Transverse colon (tissue), 4 donors: ENCODE measurements around the gene SF1. TPM values are rescaled to one million over a fixed set of nuclear protein-coding genes. Genes with fewer than 3 reads are reported as not detected.
A peak's percentile ranks its signal among the peaks of the same experiment; 100 is the strongest.

Source experiments
- DNase-seq: peaks from one replicate; pipeline ENCODE4 v3.0.0-alpha.2; 2019
- H3K27ac ChIP-seq, 4 donors: fragments of 200-600 bp; sonication (generic); 2 replicates each; pipeline ENCODE4 v1.5.1; 2016 to 2018; ENCODE audit warnings: inconsistent platforms in 4 of 4
- H3K27me3 ChIP-seq: fragments of 200-600 bp; sonication (generic); 2 replicates; pipeline ENCODE4 v1.5.1; 2017; ENCODE audit warnings: inconsistent platforms
- H3K36me3 ChIP-seq, 4 donors: fragments of 200-600 bp; sonication (generic); 2 replicates each; pipeline ENCODE4 v1.5.1; 2017 to 2019; ENCODE audit warnings: inconsistent platforms in 4 of 4
- H3K4me1 ChIP-seq, 4 donors: fragments of 200-600 bp; sonication (generic); 2 replicates each; pipeline ENCODE4 v1.5.1; 2017 to 2020; ENCODE audit warnings: inconsistent platforms in 4 of 4
- H3K4me3 ChIP-seq, 4 donors: fragments of 200-600 bp; sonication (generic); 1 replicate in 1 of 4; 2 replicates in 3 of 4; pipeline versions ENCODE4 v1.5.1 to v1.6.1; 2017 to 2019; ENCODE audit warnings: inconsistent platforms in 4 of 4
- H3K9me3 ChIP-seq, 2 donors: fragments of 200-600 bp; sonication (generic); 2 replicates each; pipeline ENCODE4 v1.5.1; 2017 to 2019; ENCODE audit warnings: inconsistent platforms in 2 of 2
- EP300 ChIP-seq: sonication (generic); formaldehyde crosslinking; IDR thresholded peaks from one replicate; pipeline ENCODE4 v1.6.1; 2017; ENCODE audit warnings: antibody characterized with exemption, low read depth
- POLR2A ChIP-seq: fragments of 450-650 bp; IDR thresholded peaks from one replicate; pipeline ENCODE4 v1.6.1; 2016; ENCODE audit warnings: antibody characterized with exemption, mild to moderate bottlenecking, moderate library complexity
- POLR2AphosphoS5 ChIP-seq, 3 donors: sonication (generic); formaldehyde crosslinking; IDR thresholded peaks; one replicate each; pipeline ENCODE4 v1.6.1; 2016; ENCODE audit warnings: antibody characterized with exemption in 3 of 3
- WGBS, 2 donors: methylation state at CpG; one replicate each; pipeline ENCODE4 v1.1.5; 2018; ENCODE audit warnings: low coverage in 1 of 2; 5-methylcytosine and 5-hydroxymethylcytosine counted together
- in situ Hi-C, 4 donors: fragments of 200-750 bp; cut with MboI; loops; one replicate each; pipeline versions ENCODE4 v1.15.0 to v1.15.1; 2017; ENCODE audit warnings: low sequenced_read_pairs in 3 of 4, low pct_ligation_motif_present in 1 of 4, low pct_unique_long_range_greater_than_20kb in 1 of 4
- intact Hi-C: fragments of 100-400 bp; cut with DNase I; formaldehyde crosslinking; loops from one replicate; pipeline ENCODE4 v1.15.1; 2023; ENCODE audit warnings: low total_unique reads
- total RNA-seq, 4 donors: library from RNA; depleted of rRNA; stranded (reverse); fragments of >200 nt; gene quantifications; one replicate each; pipeline ENCODE4 v1.1.0, GENCODE V29; 2016
- TF ChIP-seq, protein P1 (sequence below), 5 experiments: fragments of 200-600 bp in 3 of 5; fragments of 450-650 bp in 2 of 5; sonication (generic) in 3 of 5; IDR thresholded peaks; 1 replicate in 2 of 5; 2 replicates in 3 of 5; pipeline ENCODE4 v1.5.1; 2016 to 2017; ENCODE audit warnings: antibody characterized with exemption in 5 of 5, inconsistent platforms in 3 of 5, mild to moderate bottlenecking in 2 of 5, moderate library complexity in 1 of 5

The SF1 gene
- total RNA-seq, 4 donors from 2014 or later = 196 to 458 (median 377) TPM

DNA sequence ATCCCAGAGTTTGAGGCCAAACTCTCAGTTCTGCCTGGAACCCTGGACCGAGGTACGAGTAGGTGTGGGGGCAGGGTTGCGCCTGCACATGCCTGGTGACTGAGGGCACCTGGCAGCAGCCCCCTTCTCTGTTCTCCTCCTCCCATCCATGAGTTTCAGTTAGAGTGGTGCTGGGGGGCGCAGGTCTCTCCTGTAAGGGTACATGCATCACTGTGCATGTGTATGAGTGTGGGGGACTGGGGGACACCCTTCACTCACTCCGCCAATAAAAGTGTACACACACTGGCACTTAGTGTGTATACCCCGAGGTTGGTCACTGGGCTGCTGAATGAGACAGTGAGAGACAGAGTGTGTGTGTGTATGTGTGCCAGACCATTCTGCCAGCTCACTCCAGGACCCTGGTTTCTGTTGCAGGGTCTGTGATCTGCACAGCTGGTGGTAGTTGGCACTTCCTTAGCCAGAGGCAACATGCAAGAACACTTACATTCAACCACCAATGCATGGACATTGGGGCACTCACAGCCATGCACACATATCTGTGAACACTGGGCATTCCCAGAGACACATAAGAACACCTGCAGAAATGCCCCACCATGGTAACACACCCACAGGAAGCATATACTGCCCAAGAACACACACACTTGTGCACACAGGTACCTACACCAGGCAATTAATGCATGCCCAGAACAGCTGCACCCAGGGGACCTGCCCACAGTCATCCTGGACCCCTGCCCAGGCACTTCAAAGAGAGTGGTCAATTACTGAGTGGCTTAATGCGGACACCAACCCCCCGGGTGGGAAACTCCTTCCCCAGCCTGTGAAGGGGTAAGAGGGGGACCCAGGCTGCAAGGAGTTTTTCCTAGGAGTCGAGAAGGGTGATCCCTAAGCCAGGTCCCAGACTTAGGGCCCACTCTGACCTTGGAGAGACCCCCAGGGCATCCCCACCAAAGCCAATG, 54.2 kb downstream of the SF1 start:
- Histone ChIP-seq H3K27me3 (peaks cover 29% of the 10 kb centered on the region), H3K36me3 (no peaks in the 10 kb centered on the region), H3K9me3 (no peaks in the 10 kb centered on the region), H3K4me1 (peaks cover 0 to 7% (median 2%) of the 10 kb centered on the region in 4 donors), H3K4me3 (no peak overlapping the region), H3K27ac (no peak overlapping the region)
- 50% methylated on average over 9 of the region's 9 CpGs; no CpG with 5 or more reads in 1 of the 2 donors for WGBS, 2 donors
- DNase-seq = no peak
- TF ChIP-seq EP300 (no peak), POLR2AphosphoS5 (IDR thresholded peaks at IDR 0.05) (no peak), POLR2A (no peak)
- TF ChIP-seq, protein P1, sequence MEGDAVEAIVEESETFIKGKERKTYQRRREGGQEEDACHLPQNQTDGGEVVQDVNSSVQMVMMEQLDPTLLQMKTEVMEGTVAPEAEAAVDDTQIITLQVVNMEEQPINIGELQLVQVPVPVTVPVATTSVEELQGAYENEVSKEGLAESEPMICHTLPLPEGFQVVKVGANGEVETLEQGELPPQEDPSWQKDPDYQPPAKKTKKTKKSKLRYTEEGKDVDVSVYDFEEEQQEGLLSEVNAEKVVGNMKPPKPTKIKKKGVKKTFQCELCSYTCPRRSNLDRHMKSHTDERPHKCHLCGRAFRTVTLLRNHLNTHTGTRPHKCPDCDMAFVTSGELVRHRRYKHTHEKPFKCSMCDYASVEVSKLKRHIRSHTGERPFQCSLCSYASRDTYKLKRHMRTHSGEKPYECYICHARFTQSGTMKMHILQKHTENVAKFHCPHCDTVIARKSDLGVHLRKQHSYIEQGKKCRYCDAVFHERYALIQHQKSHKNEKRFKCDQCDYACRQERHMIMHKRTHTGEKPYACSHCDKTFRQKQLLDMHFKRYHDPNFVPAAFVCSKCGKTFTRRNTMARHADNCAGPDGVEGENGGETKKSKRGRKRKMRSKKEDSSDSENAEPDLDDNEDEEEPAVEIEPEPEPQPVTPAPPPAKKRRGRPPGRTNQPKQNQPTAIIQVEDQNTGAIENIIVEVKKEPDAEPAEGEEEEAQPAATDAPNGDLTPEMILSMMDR (IDR thresholded peaks at IDR 0.05) = no peak
- in situ Hi-C loops (no loop called here), intact Hi-C loops (no loop called here)

DNA sequence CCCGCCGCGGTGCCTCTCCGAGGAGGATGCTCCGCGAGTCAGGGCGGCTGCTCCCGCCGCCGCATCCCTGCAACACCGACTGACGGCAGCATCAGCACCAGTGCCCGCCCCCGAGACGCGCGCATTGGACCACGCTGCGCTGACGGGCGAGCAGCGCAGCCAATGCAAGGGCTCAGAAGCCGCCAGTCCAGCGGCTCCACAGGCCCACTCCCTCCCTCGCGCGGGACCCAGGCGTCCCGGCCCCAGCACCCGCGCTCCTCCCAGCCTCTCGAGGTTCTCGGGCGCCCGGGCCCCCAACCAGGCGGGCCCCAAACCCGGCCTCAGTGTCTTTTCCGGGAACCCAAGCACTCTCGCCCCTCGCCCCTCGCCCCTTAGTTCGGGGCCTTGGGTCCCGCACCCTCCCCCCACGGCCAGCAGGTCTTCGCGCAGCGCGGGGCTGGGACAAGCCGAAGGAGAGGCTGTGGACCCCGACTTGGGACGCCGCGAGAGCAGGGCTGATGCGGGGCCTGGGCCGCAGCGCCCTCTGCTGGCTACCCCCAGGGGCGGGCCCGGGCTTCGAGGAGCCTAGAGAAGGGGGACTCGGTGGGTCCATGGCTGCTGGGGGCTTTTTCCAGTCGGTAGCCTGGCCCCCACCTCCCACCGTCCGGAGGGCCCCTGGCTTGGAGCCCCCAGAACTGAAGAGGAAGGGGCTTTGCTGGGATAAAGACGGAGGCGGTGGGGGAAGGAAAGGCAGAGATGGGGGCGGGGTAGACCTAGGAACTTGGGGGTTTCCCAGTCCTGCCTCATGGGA, 55.0 kb downstream of the SF1 start, which contains the start of gene NRXN2:
TSS of gene NRXN2 (minus strand) at position 81 of the 790 bp plus-strand sequence. CDS start 9,498 bp downstream, outside the sequence.
- Histone ChIP-seq H3K27me3 (peaks cover 37% of the 10 kb centered on the region), H3K4me1 (peaks cover 0 to 7% (median 2%) of the 10 kb centered on the region in 4 donors), H3K9me3 (no peaks in the 10 kb centered on the region), H3K27ac (peak within 1 kb of the TSS; percentile 58 to 66 (median 64)), H3K4me3 (peak within 1 kb of the TSS; percentile 57 to 77 (median 72)), H3K36me3 (no peaks in the 10 kb centered on the region)
- WGBS, 2 donors = 3% methylated on average over 33 of the region's 66 CpGs; no CpG with 5 or more reads in 1 of the 2 donors
- TF ChIP-seq, protein P1 (IDR thresholded peaks at IDR 0.05) = peak; percentile 90 to 99 (median 96)
- TF ChIP-seq POLR2A = no peak
- no peak for TF ChIP-seq EP300
- DNase-seq = peak; percentile 83
- in situ Hi-C loops = no loop called here
- intact Hi-C loops = no loop called here

DNA sequence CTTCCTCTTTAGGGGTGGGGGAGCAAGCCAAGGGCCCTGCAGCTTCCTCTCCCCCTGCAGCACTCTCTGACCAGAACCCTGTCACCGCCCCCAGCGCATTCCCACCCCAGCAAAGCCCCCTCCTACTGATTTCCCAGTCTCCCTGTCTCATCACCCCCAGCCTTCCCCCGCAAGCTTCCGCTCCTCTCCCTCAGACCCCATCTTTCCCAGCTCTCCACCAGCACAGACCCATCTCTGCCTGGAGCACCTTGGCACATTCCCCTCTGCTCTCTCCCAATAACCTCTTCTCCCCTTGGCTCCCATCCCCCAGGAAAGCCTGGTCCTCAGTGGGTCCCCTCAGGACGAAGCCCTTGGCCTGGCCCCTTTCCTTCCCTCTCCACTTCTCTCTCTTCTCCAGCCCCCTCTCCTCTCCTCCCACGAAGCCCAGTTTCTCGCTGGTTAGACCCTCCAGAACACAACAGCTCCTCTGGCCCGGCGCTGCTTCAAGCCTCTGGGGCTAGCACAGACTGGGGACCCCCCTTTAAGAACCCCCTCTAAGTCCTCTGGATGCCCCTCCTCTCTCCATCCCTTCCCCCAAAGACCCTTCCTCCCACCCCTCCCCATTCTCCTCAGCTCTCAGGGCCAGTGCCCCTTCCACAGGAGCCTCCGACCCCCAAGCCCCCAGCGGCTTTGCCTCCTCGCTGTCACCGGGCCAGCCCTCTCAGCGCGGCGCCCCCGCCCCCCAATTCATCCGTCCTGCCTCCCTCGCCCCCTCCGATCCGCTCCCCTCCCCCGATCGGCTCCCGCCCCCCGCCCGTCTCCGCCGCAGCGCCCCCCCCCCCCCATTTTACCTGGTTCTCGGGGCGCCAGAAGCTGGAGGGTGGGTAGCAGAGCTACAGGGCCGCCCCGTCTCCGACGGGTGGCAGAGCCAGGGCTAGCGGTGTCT, 55.9 kb downstream of the SF1 start:
- TF ChIP-seq, protein P1 (IDR thresholded peaks at IDR 0.05) = no peak
- TF ChIP-seq POLR2AphosphoS5 (IDR thresholded peaks at IDR 0.05) = no peak
- TF ChIP-seq POLR2A = no peak
- TF ChIP-seq EP300 = no peak
- intact Hi-C loops (no loop called here), in situ Hi-C loops (no loop called here)
- H3K9me3 ChIP-seq = no peaks in the 10 kb centered on the region
- peaks cover 42% of the 10 kb centered on the region for H3K27me3 ChIP-seq
- no peaks in the 10 kb centered on the region for H3K36me3 ChIP-seq
- H3K4me1 ChIP-seq = peaks cover 0 to 7% (median 2%) of the 10 kb centered on the region in 4 donors
- DNase-seq = no peak
- peak overlapping the region in 1 of 4 donors; percentile 77 for H3K4me3 ChIP-seq
- no peak overlapping the region for H3K27ac ChIP-seq
- 8 to 29% methylated on average over 2 to 18 of the region's 36 CpGs for WGBS, 2 donors
